Lower lobe of right lung (tissue), 2 donors: Measurements from ENCODE around the gene TLK1. TPM values are rescaled to one million over a fixed set of nuclear protein-coding genes. Genes with fewer than 3 reads are reported as not detected.

Source experiments
- ATAC-seq, 2 donors: fragments of 200-7000 bp; cut with Tn5 transposase; one replicate each; pipeline ENCODE4 v1.9.1; 2020 to 2022; ENCODE audit warnings: mild to moderate bottlenecking in 2 of 2, moderate library complexity in 2 of 2
- DNase-seq: peaks from one replicate; pipeline ENCODE4 v3.0.0-alpha.2; 2020
- H3K27ac ChIP-seq: fragments of 200-600 bp; one replicate; pipeline ENCODE4 v1.8.0; 2022
- H3K27me3 ChIP-seq: fragments of 200-600 bp; one replicate; pipeline ENCODE4 v1.8.0; 2022; ENCODE audit warnings: low read depth
- H3K36me3 ChIP-seq: fragments of 200-600 bp; one replicate; pipeline ENCODE4 v1.8.0; 2022; ENCODE audit warnings: mild to moderate bottlenecking
- H3K4me1 ChIP-seq: fragments of 200-600 bp; one replicate; pipeline ENCODE4 v1.8.0; 2022
- H3K4me3 ChIP-seq: fragments of 200-600 bp; one replicate; pipeline ENCODE4 v1.8.0; 2022; ENCODE audit warnings: mild to moderate bottlenecking
- H3K9me3 ChIP-seq: fragments of 200-600 bp; one replicate; pipeline ENCODE4 v1.8.0; 2022
- intact Hi-C: fragments of 100-400 bp; cut with DNase I; formaldehyde crosslinking; loops from one replicate; pipeline ENCODE4 v1.11.0; 2022
- total RNA-seq: library from RNA; stranded (reverse); fragmentation: NEBNext Ultra II Directional; extraction: Animal tissue kit (Norgen Biotek cat#: 25700); gene quantifications from one replicate; pipeline ENCODE4 v1.2.1, GENCODE V29; 2021
- TF ChIP-seq, protein P1 (sequence below): fragments of 200-600 bp; IDR thresholded peaks from one replicate; pipeline ENCODE4 v1.8.0; 2022; ENCODE audit warnings: antibody characterized with exemption, mild to moderate bottlenecking
- donor health status: DM: no; HTN: yes; CAD: no; lungs with severe emphysema.

Gene TLK1
- total RNA-seq, 1 donor from 2014 or later: 58.2 TPM

DNA sequence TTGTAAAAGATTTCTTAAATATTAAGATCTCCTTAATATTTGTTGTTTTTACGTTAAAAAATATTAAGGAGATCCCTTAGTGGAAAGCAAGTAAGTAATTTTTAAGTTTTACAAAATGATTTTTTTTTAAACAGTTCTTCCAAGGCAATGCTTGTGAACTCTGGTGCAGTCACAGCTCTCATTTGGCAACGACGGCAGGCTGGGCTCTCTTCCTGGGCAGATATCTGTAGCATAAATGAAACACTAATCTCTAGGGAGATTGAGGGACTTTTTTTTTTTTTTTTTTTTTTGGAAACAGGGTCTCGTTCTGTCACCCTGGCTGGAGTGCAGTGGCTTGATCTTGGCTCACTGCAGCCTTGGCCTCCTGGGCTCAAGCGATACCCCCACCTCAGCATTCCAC lies 193.1 kb downstream of the TLK1 start:
- no peaks in the 10 kb centered on the region for H3K27me3 ChIP-seq
- DNase-seq: no peak
- H3K4me3 ChIP-seq: no peak overlapping the region
- H3K36me3 ChIP-seq: peaks cover 57% of the 10 kb centered on the region
- H3K27ac ChIP-seq: no peak overlapping the region
- H3K4me1 ChIP-seq: no peaks in the 10 kb centered on the region
- no peaks in the 10 kb centered on the region for H3K9me3 ChIP-seq
- no peak for ATAC-seq
- TF ChIP-seq, protein P1, sequence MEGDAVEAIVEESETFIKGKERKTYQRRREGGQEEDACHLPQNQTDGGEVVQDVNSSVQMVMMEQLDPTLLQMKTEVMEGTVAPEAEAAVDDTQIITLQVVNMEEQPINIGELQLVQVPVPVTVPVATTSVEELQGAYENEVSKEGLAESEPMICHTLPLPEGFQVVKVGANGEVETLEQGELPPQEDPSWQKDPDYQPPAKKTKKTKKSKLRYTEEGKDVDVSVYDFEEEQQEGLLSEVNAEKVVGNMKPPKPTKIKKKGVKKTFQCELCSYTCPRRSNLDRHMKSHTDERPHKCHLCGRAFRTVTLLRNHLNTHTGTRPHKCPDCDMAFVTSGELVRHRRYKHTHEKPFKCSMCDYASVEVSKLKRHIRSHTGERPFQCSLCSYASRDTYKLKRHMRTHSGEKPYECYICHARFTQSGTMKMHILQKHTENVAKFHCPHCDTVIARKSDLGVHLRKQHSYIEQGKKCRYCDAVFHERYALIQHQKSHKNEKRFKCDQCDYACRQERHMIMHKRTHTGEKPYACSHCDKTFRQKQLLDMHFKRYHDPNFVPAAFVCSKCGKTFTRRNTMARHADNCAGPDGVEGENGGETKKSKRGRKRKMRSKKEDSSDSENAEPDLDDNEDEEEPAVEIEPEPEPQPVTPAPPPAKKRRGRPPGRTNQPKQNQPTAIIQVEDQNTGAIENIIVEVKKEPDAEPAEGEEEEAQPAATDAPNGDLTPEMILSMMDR: no peak
- intact Hi-C loops: no loop called here

- no peak overlapping the region for H3K4me3 ChIP-seq
- no peak overlapping the region for H3K27ac ChIP-seq
- no peaks in the 10 kb centered on the region for H3K9me3 ChIP-seq
- ATAC-seq: peak in 1 of 2 donors; percentile 35
- no peaks in the 10 kb centered on the region for H3K27me3 ChIP-seq
- intact Hi-C loops: no loop called here
- TF ChIP-seq, protein P1: no peak
- no peaks in the 10 kb centered on the region for H3K4me1 ChIP-seq
- DNase-seq: no peak
- peaks cover 65% of the 10 kb centered on the region for H3K36me3 ChIP-seq
Measured at GRCh38 chr2:170966648-170967396, 193.9 kb downstream of the TLK1 start.

DNA sequence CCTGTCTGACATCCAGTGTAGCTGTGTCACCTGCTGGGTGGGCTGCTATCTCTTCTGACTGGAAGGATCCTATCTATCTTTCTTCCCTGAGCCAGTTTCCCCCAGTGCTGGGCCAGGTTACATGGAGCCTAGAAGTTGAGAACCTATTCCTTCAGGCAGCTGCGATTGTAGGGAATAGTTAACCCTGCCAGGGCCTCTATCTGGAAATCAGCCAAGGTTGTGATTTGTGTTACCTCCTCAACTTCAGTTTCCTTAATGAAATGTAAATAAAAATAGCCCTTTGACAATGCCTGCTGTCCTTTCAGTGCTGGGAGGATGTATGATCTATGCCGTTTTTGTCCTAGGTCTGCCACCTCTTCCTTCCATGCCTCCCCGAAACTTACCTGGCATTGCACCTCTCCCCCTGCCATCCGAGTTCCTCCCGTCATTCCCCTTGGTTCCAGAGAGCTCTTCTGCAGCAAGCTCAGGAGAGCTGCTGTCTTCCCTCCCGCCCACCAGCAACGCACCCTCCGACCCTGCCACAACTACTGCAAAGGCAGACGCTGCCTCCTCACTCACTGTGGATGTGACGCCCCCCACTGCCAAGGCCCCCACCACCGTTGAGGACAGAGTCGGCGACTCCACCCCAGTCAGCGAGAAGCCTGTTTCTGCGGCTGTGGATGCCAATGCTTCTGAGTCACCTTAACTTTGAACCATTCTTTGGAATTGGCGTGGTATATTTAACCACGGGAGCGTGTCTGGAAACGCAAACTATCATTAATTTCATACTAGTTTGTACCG lies 195.1 kb downstream of the TLK1 start:
- H3K36me3 ChIP-seq: peaks cover 77% of the 10 kb centered on the region
- H3K4me3 ChIP-seq: no peak overlapping the region
- H3K4me1 ChIP-seq: no peaks in the 10 kb centered on the region
- intact Hi-C loops: no loop called here
- no peaks in the 10 kb centered on the region for H3K9me3 ChIP-seq
- DNase-seq: no peak
- no peak overlapping the region for H3K27ac ChIP-seq
- no peaks in the 10 kb centered on the region for H3K27me3 ChIP-seq
- no peak for ATAC-seq
- TF ChIP-seq, protein P1: no peak

- H3K36me3 ChIP-seq: peaks cover 96% of the 10 kb centered on the region
- no peak overlapping the region for H3K4me3 ChIP-seq
- DNase-seq (no peak), ATAC-seq (no peak)
- no peak overlapping the region for H3K27ac ChIP-seq
- no peaks in the 10 kb centered on the region for H3K9me3 ChIP-seq
- intact Hi-C loops: no loop called here
- TF ChIP-seq, protein P1: no peak
- no peaks in the 10 kb centered on the region for H3K27me3 ChIP-seq
- H3K4me1 ChIP-seq: no peaks in the 10 kb centered on the region
Measured at GRCh38 chr2:170963386-170963785, 197.3 kb downstream of the TLK1 start.

- ATAC-seq: no peak
- Histone ChIP-seq H3K4me1 (peaks cover 5% of the 10 kb centered on the region), H3K36me3 (peaks cover 98% of the 10 kb centered on the region), H3K4me3 (no peak overlapping the region), H3K27ac (no peak overlapping the region), H3K9me3 (no peaks in the 10 kb centered on the region), H3K27me3 (no peaks in the 10 kb centered on the region)
- intact Hi-C loops: no loop called here
- DNase-seq: no peak
- TF ChIP-seq, protein P1: no peak
Measured at GRCh38 chr2:170953941-170954340, 206.8 kb downstream of the TLK1 start.
